Stimulated activated CD8-positive, alpha-beta memory T cell treated with anti-CD3 and anti-CD28 coated beads, Interleukin-7, amount 100 ng/mL, for 48 hours (primary cell): Measurements from ENCODE around the gene MXRA8.

Source experiments
- DNase-seq, 2 donors: peaks; one replicate each; pipeline ENCODE4 v3.0.0-alpha.2; 2020; ENCODE audit warnings: low read depth in 1 of 2; ENCODE audit errors: extremely low read depth in 1 of 2

The MXRA8 gene

DNA sequence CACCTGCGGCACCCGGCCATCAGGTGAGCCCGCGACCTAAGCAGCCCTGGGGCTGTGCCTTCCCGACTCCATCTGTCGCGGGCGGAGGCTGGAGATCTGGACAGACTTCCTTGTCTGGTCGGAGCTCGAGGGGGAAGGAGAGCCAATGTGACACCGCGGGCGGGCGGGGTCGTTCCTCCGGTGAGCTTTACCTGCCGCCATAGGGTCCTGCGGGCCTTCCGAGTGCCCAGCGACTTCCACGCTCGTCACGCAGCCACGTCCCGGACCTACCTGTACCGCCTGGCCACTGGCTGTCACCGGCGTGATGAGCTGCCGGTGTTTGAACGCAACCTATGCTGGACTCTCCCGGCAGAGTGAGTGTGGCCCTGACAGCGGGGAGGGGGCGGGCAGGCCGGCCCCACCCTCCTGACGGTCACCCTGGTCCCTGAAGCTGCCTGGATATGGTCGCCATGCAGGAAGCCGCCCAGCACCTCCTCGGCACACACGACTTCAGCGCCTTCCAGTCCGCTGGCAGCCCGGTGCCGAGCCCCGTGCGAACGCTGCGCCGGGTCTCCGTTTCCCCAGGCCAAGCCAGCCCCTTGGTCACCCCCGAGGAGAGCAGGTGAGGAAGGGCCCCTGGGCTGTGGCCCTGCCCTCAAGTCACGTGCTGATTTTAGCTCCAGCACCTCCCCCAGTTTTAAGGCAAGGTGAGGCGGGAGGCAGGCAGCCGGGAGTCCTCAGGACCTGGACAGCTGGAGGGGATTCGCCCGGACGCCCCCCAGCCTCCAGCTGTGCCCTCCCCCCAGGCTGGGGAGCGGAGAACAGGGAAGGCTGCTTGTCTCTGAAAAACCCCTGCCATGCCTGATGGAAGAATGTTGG, 48.9 kb downstream of the MXRA8 start:
- DNase-seq: no peak

DNA sequence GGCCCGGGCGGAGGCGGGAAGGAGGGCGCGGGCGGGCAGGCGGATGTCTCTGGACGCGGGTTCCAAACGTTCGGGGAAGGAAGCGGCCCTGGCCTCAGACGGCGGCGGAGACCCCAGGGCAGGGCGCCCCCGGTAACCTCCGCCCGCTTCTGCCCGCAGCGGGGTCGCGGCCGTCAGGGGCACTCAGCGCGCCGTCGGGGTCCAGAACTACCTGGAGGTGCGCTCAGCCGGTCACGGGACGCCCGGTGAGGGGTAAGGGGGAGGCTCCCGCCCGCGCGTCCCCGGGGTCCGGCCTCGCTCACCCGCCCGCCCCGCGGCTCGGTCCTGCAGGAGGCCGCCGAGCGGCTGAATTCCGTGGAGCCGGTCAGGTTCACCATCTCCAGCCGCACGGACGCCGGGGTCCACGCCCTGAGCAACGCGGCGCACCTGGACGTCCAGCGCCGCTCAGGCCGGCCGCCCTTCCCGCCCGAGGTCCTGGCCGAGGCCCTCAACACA, 49.6 kb downstream of the MXRA8 start:
- no peak for DNase-seq

DNA sequence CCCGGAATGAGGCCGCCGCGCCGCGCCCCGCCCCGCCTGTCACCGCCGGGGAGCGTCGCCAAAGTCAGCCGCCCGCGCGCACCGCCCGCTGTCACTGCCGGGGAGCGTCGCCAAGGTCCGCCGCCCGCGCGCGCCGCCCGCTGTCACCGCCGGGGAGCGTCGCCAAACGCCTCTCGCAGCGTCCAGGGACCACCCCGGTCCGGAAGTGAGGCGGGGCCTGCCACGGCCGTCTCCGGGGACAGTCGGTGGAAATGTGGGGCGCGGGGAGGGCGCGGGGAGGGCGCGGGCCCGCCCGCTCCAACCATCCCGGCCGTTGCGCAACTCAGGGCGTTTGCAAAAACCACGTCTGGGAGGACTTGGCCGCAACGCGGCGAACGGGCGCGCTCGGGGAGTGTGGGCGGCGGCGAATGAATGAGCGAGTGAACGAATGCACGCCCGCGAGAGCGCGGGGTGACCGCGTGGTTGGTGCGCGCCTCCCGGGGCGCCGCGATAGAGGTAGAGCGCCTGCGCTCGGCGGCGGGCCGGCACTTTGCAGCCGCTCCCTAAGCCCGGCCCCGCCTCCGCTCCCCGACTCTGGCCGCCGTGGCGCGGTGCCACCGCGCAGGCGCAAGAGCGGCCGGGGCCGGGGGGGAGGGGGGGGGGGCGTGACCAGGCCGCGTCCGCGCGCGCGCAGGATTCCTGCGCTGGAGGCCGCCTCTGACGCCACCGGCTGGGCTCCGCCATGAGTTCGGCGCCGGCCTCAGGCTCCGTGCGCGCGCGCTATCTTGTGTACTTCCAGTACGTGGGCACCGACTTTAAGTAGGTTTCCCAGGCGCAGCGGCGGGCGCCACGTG, 50.2 kb downstream of the MXRA8 start, which contains the start of the genes ACAP3 and PUSL1:
ACAP3 (minus strand) TSS at position 8 of the 833 bp plus-strand sequence. CDS start 115 bp downstream, outside the sequence.
PUSL1 (plus strand) TSS at position 675 of the 833 bp plus-strand sequence; CDS start at position 722, 47 bp downstream.
- peak; percentile 79 to 80 for DNase-seq

DNA sequence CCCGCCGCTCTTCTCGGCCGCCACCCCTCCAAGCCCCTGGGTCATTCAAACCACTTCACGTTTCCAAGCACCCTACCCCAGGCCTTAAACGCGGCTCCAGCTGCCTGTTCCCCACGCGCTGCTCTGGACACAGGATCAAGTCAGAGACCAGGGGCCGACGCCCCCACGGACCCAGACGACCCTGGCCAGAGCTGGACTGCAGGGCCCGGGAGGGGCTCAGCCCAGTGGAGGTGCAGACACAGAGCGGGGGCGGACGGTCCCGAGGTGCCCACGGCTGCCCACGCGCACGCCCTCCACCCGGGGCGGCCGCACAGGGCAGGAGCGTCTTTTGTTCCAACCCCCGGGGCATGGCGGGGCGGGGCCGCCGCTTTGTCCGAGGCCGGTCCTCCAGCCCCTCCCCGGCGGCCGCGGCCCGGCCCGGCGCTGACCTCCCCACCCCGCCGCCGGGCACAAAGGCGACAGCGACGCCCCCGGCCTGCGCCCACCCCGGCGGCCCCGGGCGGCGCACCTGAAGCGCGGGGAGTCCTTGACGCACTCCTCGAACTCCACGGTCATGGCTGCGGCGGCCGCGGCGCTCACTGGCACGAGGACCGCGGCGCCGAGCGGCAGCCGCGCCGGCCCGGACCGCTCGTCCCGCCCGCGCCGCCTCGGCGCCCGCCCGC, 51.0 kb downstream of the MXRA8 start:
- no peak for DNase-seq

DNA sequence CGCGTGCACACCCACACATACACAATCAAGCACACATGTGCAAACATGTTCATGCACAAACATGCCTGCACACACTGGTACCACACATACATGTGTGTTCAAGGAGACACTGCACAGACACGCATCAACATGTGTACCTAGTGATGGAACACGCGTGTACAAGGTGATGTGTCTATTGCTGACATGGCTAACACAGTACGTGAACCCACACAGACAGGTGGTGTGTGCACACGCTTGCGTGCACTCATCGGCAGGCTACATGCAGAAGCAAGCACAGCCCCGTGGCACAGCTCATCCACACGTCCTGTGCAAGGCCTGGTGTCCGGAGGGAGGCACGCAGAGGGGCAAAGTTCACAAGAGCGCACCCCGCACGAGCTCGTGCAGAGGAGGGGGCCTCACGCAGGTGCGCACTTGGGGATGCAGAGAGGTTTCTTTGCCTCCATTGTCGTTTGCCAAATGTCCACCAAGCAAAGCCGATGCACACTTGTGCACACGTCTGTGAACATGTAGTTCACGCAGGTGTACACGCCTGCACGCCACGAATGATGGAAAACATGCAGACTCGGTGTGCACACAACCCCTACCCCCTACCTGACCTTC, 51.6 kb downstream of the MXRA8 start:
- no peak for DNase-seq

DNA sequence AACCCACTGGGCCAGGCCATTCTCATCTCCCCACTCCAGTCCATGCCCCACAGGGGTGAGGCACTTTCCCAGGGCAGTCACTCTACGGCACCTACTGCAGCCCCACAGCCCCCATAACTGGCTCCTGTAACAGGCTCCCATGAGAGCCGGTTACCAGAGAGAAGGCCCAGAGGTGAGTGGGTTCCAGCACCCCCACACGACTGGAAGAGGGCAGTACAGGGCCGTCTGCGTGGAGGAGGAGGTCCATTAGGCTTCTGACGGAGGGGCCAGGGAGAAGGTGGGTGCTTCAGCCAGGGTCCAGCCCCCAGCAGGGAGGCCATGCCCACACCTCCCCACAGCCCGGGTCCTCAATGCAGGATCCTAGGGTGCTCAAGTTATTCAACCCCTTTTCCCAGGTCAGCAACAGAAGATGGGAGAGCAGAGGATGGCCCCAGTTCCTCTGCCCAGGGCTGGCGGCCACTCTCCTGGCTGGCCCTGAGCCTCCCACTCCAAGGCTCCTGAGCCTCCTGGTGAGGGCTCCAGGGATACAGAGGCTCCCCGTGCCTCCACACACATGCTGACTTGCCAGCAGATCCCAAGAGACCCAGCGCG, 52.2 kb downstream of the MXRA8 start:
- no peak for DNase-seq

DNA sequence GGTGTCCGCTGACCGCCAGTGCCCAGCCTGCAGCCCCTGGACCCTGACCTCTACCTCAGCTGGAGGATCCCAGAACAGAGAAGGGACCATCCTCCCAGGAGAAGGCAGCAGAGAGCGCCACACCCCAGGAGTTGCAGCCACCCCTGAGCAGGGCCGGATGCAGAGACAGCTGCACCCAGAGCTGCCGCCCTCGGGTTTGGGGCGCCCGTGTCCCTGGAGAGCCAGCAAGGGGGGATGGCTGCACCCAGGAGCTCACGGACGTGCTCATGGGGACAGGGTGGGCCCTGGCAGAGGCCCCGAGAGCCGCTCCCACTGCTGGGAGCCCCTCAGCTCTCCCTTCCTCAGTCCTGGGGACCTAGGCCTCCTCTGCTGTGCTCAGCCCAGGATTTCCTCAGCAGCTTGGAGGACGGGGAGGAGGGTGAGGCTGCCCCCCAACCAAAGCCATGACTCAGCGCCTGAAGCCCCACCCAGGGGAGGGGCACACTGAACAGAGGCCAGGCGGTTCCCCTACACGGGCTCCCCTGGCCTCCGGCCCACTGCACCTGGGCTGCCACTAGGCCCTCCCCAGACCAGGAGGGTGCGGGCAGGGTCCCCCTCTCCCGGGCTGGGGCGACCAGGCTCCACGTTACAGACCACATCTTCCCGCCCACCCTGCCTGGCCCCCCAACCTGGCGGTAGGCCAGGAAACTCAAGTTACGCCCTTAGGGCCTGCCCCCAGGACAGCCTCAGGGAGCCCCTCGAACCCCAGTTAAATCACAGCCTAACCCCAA, 52.9 kb downstream of the MXRA8 start:
- DNase-seq: peak; percentile 58 to 69

DNA sequence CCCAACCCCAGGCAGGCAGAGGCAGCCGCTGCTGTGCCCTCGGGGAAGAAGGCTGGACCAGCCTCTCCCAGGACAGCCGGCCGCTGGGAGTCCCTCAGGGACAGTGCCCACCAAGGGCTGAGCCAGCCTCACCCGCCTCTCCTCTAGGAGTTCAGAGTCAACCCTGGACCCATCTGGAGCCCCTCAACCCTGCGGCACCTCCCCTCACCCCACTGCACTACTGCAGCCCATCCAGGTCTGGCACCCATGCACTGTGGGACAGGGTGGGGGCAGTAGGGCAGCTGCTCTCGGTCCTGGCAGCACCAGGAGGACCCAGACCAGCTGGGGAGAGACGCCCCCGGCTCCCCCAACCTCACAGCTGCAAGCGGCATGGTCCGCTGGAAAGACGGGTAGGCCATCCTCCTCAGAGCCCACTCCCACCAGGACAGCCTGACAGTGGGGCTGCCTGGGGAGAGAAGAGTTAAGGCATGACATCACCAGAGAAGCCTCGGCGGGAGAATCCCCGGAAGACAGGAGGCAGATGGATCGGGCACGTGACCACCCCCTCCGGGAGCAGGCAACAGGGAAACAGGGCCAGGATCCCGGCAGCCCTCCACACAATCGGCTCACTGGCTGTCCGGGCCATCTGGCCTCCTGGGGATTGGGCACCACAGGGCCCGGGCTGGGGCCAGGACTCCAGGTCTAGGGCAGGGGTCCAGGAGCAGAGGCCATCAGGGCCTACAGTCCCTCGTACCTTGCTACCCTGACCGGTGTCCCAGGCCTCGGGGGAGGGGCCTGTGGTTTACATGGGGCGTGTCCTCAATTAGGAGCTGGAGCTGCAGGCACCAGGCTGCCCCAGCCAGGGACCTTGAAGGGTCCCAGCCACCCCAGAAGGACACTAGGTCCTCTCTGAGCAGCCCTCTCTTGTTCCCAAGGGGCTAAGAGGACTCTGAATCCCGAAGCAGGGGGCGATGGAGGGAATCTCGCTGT, 53.7 kb downstream of the MXRA8 start:
- DNase-seq: no peak

DNA sequence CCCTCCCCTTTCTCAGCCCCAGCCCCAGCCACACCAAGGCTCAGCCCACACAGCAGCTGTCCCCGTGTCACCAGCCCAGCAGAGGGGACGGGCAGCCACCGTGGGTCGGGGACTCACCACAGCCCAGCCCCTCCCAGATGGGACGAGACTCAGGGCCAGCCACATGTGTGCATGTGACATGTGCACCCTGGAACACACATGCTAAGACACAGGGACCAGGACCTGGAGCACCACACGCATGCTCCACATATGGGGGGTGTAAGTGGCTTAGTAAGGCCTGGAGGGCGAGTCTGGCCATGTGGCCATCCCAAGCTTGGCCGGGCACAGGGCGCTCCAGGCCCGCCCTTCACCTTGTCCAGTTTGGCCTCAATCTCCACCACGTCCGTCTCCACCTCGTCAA, 54.6 kb downstream of the MXRA8 start:
- no peak for DNase-seq

DNA sequence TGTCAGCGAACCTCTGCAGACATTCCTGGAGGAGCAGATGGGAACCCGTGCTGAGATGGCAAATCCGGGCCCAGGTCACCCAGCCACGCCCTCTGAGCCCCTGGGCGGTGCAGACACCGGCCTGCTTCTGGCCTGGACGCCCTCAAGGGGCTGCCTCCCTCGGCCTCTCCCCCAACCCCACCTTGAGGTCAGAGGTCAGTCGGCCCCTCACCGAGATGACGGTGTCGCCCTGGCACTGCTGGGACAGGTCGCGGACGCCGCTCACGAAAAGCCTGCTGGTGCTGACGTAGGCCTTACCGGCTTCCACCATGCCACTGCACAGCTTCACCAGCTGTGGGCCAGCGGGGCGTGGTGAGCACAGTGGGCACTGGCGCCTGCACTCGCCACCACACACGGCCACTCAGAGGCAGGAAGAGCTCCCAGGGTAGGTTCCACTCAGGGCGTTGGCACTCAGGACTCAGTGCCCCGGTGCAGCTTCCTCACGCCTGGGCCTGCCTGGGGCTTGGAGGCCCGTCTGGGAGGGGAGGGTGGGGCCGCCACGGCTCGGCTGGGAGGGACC, 55.3 kb downstream of the MXRA8 start:
- no peak for DNase-seq
